GM12873 (cell line): ENCODE data around the gene CDKL2.

Source experiments
- TF ChIP-seq, protein P1 (sequence below): IDR thresholded peaks from 2 replicates; pipeline ENCODE4 v1.5.1; 2012; ENCODE audit warnings: low read depth, mild to moderate bottlenecking, moderate library complexity, low read length, control low read depth; ENCODE audit not compliant: insufficient read depth; ENCODE audit errors: missing control alignments

CDKL2 gene

GRCh38 chr4:75637176-75637575 is 6.8 kb upstream of the CDKL2 start:
- TF ChIP-seq, protein P1, sequence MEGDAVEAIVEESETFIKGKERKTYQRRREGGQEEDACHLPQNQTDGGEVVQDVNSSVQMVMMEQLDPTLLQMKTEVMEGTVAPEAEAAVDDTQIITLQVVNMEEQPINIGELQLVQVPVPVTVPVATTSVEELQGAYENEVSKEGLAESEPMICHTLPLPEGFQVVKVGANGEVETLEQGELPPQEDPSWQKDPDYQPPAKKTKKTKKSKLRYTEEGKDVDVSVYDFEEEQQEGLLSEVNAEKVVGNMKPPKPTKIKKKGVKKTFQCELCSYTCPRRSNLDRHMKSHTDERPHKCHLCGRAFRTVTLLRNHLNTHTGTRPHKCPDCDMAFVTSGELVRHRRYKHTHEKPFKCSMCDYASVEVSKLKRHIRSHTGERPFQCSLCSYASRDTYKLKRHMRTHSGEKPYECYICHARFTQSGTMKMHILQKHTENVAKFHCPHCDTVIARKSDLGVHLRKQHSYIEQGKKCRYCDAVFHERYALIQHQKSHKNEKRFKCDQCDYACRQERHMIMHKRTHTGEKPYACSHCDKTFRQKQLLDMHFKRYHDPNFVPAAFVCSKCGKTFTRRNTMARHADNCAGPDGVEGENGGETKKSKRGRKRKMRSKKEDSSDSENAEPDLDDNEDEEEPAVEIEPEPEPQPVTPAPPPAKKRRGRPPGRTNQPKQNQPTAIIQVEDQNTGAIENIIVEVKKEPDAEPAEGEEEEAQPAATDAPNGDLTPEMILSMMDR, result no peak

DNA sequence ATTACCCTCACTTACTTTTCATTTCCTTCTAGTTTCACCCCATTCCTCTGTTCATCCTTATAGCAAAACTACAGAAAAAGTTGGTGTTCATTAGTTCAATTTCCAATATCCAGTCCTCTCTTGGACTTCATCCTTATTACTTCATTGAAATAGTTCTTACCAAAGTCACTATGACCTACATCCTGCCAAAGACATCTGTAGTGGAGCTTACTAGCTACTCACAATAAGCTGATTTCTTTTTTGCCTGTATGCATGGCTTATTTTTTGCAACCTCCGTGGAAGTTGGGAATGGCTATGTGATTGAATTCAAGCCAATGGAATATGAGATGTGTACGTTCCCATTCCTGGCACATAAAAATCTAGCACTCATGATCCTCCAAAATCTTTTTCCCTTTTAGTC is 4.6 kb upstream of the CDKL2 start:
- TF ChIP-seq, protein P1, result no peak

- TF ChIP-seq, protein P1, result no peak
Observed at GRCh38 chr4:75634281-75634680, 4.0 kb upstream of the CDKL2 start.

DNA sequence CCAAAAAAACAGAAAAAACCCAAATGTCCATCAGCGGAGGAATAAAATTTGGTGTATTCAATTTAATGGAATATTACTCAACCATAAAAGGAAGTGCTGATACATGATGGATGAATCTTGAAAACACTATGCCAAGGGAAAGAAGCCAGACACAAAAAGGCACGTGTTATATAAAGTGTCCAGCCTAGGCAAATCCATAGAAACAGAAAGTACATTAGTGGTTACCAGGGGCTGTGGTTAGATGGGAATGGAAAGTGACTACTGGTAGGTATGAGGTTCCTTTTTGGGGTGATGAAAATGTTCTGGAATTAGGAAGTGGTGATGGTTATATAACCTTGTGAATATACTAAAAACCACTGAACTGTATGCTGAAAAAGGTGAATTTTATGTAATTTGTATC is 3.5 kb upstream of the CDKL2 start:
- TF ChIP-seq, protein P1, result no peak

DNA sequence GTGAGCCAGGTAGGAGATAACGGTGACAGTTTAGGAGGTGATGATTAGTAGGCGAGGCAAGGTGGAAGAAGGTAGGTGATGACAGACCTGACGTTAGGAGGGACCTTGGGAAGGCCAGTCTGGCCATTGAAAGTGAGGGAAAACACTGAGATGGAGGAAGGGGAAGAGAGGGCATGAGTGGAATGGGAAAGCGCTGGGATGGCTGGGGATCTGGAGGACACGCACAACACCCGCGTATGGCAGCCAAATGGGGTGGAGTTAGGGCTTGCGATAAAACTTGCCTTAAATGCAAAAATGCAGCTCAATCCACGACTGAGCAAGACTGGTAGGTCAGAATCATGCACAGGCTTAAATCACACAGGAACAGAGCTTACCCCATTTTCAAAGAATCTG is 605 bp upstream of the CDKL2 start:
- TF ChIP-seq, protein P1, result no peak

DNA sequence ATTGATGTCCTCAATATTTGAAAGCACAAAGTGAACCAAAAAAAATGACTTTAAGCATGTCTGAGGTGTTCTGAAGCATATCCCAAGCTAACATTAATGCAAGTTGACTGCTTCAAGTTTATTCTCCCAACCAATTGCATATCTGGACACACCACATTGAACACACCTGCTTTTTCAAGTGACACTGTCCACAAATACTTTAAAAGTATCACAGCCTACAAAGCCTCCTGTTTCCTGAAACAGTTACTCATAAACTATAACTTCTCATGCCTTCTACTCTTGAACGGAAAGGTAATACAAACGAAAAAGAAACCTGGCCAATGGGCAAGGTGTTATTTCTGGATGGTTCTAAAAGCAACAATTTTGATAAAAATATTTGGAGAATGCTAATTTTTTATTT is 1.1 kb downstream of the CDKL2 start:
- TF ChIP-seq, protein P1, result no peak

DNA sequence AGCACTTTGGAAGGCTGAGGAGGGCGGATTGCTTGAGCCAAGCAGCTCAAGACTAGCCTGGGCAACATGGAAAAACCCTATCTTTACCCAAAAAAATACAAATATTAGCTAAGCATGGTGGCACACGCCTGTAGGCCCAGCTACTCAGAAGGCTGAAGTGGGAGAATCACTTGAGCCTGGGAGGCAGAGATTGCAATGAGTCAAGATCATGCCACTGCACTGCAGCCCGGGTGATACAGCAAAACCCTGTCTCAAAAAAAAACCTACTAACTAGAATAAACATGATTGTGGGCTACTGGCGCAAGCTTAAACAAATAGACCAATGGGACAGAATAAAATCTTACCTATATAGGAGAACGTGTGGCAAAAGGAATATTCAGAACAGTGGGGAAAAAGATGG is 7.3 kb downstream of the CDKL2 start:
- TF ChIP-seq, protein P1, result no peak
